CD4-positive, alpha-beta T cell treated with Interleukin-12 subunit alpha and Interleukin-12 subunit beta, for 1 hour (primary cell): ENCODE data around the gene ANAPC16.
"Not testable (repeated sequence)": the region's sequence is repeated elsewhere in the genome, so short reads cannot be mapped to it uniquely, and the experiment has no call there.

ENCODE experiments used
- DNase-seq: peaks from one replicate; pipeline ENCODE4 v3.0.0-alpha.2; 2020

Gene ANAPC16

DNA sequence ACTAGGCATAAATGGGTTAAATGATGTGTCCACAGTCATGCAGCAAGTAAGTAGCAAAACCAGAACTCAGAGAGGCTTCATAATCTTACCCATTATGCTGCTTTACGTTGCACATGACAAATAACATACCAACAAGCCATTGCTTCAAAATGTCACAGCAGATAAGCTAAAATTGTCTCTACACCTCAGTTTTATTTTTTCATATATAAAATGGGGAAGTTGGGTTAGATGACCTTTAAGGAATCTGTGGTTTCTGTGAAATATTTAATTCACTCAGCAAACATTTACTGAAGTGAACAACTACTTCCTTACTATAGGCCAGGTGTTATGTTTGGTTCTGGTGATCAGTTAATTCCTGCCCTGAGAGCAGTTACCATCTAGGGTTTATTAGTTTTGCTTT is 2.5 kb downstream of the ANAPC16 start:
- no peak for DNase-seq

GRCh38 chr10:72218726-72219125 is 2.9 kb downstream of the ANAPC16 start:
- no peak for DNase-seq

DNA sequence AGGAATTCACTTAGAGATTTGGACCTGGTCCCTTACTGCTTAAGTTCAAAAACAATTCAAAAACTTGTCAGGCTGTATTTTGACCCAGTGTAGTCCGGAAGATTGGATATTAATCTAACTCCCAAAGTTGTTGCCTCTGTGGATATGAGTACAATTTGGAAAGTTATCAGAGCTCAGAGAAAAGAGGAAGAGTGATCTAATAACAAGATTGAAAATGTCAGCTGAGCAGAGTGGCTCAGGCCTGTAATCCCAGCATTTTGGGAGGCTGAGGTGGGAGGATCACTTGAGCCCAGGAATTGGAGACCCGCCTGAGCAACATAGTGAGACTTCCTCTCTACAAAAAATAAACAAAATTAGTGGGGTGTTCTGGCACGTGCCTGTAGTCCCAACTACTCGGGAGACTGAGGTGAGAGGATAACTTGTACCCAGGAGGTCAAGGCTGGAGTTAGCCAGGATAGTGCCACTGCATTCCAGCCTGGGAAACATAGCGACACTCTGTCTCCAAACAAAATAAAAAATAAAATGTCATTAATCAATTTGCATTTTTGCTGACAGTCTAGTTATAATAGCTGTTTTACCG is 3.5 kb downstream of the ANAPC16 start:
- DNase-seq, result no peak

GRCh38 chr10:72220637-72221036 is 4.8 kb downstream of the ANAPC16 start:
- no peak for DNase-seq

DNA sequence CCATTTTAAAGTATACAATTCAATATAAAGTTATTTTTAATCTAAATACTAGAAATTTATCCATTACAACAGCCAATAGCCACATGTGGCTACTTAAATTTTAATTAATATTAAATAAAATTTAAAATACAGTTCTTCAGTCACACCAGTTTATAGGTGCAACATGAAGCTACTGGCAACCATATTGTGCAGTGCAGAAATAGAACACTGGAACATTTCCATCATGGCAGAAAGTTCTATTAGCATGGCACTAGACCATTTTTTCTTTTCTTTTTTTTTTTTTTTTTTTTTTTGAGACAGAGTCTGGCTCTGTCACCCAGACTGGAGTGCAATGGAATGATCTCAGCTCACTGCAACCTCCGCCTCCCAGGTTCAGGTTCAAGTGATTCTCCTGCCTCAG is 5.5 kb downstream of the ANAPC16 start:
- DNase-seq, result no peak

- DNase-seq, result no peak
Measured at GRCh38 chr10:72223743-72224101, 7.9 kb downstream of the ANAPC16 start.

GRCh38 chr10:72224191-72224590 is 8.4 kb downstream of the ANAPC16 start:
- DNase-seq, result not testable (repeated sequence)

GRCh38 chr10:72226418-72227027 is 10.7 kb downstream of the ANAPC16 start:
- no peak for DNase-seq

GRCh38 chr10:72227826-72228225 is 12.0 kb downstream of the ANAPC16 start:
- DNase-seq, result no peak

DNA sequence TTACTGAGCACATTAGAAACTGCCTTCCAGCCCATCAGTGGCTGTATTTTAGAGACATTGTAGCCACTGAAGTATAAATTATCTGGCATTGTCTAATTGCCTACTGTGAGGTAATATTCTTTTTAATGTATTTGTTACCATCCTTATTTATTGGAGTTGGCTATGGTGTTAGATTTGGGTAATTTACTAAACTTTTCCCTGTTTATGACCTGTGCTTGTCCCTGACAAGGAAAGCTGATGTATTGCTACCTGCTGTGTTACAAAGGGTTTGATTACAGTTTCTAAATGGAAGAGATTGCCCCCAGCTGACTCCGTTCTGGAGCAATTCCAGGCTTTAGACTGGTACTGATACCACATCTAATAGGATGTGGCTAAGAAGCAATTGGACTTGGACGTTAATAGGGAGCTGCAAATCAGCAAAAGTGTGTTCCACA is 12.5 kb downstream of the ANAPC16 start:
- no peak for DNase-seq

DNA sequence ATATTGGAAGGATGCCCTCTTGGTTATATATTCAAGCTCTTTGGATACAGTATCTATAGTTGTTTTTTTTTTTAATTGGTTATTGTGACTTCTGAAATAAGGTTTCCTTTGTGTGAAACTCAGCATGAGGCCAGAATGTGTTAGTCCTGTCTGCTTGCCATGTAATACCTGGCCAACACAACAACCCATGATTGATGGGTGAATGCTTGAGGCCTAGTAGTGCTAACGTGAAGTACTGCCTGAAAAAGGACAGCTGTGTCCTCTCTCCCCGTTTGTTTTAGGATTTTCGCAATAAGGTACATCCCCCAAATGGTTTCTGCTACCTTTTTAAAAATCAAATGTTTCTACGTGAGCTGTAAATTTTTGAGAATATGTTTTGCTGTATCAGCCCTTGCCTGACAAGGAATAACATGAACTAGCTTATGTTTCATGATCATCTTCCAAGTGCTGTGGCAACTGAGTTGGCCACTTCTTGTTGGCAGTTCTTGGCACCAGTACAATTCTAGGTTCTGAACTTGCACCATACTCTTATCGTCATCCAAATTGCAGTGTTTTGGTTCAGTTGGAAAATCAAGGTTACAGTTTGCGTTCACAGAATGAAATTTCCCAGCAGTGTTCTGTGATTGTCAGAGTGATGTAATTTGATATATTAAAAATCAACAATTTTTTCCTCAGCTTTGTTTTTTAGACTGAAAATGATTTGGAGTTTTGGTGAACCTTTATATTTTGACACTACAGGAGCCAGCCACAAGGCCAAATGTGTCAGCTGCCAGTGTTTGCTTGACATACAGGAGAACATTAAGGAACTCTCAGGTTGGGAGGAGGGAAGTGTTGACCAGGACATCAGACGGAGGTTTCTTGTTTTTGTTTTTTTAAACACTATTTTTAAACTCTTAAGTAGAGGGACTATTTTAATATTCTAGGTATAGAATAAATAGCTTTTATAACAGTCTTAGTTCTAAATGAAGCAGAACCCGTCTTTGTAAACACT is 13.7 kb downstream of the ANAPC16 start:
- no peak for DNase-seq

DNA sequence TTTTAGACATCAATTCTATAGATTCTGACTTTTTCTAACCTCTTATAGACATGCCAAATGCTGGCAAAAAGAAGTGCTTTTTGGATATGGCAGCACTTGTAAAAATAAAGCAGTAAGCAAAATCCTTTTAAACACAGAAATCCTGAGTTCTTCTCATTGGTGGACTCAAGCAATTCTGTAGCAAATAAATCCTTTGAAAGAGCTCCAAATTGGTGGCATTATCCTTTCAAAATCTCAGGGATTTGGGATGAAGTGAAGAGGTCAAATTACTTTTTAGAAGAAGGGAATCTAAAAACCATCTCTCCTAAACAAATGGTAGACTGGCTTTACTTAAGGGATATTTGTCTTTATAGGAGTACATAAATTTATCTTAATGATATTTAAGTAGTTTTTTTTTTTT is 17.8 kb downstream of the ANAPC16 start:
- DNase-seq, result no peak

DNA sequence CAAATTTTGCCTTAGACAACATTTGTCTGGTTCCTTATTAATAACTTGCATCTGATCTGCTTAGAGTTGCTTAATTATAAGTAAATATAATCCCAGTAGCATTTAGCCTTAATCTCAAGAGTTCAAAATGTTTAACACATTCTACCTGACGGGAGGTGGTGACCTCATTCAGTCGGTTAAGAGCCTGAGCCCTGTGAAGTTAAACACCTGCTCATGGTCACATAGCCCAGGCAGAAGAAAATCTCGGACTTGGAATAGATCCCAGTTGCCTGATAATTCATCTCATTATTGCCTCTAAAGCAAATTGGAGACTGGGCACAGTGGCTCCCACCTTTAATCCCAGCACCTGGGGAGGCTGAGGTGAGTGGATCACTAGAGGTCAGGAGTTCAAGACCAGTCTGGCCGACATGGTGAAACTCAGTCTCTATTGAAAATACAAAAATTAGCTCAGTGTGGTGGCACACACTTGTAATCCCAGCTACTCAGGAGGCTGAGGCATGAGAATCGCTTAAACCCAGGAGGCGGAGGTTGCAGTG is 18.8 kb downstream of the ANAPC16 start:
- no peak for DNase-seq

DNA sequence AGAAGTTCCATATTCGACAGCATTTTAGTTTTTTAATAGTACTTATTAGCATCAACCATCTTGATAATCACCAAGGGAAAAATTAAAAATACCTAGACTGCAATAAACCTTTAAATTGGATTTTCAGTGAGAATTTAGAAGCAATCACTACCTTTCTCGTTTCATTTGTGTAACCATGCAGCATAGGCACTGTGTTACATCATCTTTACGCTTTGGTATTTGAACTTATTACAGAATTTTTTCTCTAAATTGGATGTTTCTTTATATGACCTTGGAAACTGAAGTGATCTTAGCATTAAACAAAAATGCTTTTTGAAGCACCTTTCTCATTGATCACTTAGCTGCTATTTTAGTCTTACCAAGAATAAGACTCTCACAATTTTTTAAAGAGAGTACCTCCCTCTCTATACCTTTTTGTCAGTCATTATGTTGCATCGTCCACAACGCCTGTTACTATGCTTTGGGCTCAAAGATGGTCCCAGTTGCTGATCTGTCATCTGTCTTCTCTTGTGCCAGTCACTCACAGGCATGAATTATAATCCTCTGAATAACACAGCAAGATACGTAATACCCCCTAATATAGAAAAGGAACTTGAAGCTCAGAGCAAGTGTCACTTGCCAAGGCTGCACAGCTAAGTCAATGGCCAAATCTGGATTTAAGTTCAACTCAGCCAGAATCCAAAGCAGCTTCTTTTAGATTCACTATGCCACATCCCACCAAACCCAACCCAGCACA is 19.9 kb downstream of the ANAPC16 start:
- no peak for DNase-seq

GRCh38 chr10:72238392-72239175 is 22.8 kb downstream of the ANAPC16 start:
- DNase-seq, result no peak

- DNase-seq, result no peak
Measured at GRCh38 chr10:72239409-72239808, 23.6 kb downstream of the ANAPC16 start.

GRCh38 chr10:72240371-72240770 is 24.6 kb downstream of the ANAPC16 start:
- no peak for DNase-seq

DNA sequence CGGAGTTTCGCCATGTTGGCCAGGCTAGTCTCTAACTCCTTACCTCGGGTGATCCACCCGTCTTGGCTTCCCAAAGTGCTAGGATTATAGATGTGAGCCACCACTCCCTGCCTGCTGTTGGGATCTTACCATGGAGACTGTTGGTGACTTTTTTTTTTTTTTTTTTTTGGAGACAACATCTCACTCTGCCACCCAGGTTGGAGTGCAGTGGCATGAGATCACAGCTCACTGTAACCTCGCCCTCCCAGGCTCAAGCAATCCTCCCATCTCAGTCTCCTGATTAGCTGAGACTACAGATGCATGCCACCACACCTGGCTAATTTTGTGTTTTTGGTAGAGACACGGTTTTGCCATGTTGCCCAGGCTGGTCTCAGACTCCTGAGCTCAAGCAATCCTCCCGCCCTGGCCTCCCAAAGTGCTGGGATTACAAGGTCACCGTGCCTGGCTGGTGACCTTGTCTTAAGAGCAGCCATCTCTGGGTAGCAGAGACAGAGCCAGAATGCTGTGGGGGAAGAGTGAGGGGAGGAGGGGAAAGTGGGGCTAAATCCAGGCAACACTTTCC is 26.0 kb downstream of the ANAPC16 start:
- DNase-seq, result no peak

DNA sequence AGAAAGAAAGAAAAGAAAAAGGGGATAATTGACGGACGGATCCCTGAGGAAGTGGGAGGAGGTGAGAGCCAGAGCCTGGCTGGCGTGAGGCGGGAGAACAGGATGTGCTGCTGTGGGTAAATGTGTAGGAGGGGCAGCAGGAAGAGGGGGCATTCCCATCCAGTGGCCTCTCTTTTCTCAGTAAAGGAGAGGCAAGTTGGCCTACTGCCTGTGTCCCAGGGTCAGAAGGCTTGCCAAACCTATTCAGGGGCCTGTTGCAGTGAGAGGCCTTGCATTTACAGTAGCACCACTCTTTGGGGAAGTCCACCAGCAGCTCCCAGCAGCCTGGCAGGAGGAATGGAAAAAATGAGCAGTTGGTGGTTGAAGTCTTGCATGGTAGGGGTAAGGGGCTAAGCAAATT is 26.9 kb downstream of the ANAPC16 start:
- DNase-seq, result no peak

DNA sequence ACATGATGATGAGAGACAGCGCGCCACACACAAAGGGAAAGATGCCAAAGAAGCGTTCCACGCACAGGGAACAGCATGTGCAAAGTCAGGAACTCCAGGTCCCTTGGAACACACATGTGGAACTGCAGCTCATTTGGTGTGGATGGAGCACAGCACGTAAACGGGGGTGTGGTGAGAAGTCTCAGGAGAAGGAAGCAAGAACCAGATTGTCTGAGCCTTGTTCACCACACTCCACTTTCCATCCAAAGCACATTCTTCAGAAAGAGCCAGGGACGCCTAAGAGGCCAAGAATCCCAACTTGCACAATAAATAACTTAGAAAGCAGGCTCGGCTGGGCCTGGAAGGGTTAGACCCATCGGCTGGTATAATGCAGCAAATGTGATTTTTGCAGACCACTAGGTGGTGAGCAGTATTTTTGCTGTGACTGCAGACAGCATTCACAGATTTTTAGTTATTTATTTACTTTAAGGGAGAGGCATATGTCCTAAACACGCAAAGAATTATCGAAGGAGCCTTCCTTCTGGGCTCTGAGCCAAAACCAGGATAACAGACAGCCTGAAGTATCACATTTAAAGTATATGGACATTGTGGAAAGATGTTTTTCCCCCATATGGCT is 28.1 kb downstream of the ANAPC16 start:
- peak; percentile 20 for DNase-seq

GRCh38 chr10:72244573-72245038 is 28.8 kb downstream of the ANAPC16 start:
- DNase-seq, result no peak
